ENCODE data around the gene APOL6. TPM values are rescaled to one million over a fixed set of nuclear protein-coding genes. Genes with fewer than 3 reads are reported as not detected.

Gene APOL6
- total RNA-seq, 2 donors from 2014 or later = 15.3 to 26.5 TPM

- H3K4me1 ChIP-seq (ENCODE audit: control insufficient read depth in 1 of 2, low read depth in 2 of 2) = no peaks in the 10 kb centered on the region
- no peak overlapping the region for H3K4me3 ChIP-seq
- TF ChIP-seq, protein P1, sequence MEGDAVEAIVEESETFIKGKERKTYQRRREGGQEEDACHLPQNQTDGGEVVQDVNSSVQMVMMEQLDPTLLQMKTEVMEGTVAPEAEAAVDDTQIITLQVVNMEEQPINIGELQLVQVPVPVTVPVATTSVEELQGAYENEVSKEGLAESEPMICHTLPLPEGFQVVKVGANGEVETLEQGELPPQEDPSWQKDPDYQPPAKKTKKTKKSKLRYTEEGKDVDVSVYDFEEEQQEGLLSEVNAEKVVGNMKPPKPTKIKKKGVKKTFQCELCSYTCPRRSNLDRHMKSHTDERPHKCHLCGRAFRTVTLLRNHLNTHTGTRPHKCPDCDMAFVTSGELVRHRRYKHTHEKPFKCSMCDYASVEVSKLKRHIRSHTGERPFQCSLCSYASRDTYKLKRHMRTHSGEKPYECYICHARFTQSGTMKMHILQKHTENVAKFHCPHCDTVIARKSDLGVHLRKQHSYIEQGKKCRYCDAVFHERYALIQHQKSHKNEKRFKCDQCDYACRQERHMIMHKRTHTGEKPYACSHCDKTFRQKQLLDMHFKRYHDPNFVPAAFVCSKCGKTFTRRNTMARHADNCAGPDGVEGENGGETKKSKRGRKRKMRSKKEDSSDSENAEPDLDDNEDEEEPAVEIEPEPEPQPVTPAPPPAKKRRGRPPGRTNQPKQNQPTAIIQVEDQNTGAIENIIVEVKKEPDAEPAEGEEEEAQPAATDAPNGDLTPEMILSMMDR (IDR thresholded peaks at IDR 0.05) = no peak
- ATAC-seq (ENCODE audit: insufficient number of reproducible peaks, low FRiP score, low read depth) (no peak), DNase-seq (ENCODE audit: low spot score) (no peak)
- no peaks in the 10 kb centered on the region for H3K9me3 ChIP-seq
- no peaks in the 10 kb centered on the region for H3K36me3 ChIP-seq
- H3K27me3 ChIP-seq (replicated peaks; ENCODE audit: insufficient read depth) = no peaks in the 10 kb centered on the region
- H3K27ac ChIP-seq = no peak overlapping the region
Measured at GRCh38 chr22:35611891-35612576, 36.2 kb upstream of the APOL6 start.

GRCh38 chr22:35612903-35613302 lies 35.3 kb upstream of the APOL6 start:
- DNase-seq (ENCODE audit: low spot score) (no peak), ATAC-seq (ENCODE audit: insufficient number of reproducible peaks, low FRiP score, low read depth) (no peak)
- Histone ChIP-seq H3K4me1 (ENCODE audit: control insufficient read depth in 1 of 2, low read depth in 2 of 2) (no peaks in the 10 kb centered on the region), H3K27ac (no peak overlapping the region), H3K9me3 (no peaks in the 10 kb centered on the region), H3K36me3 (no peaks in the 10 kb centered on the region), H3K27me3 (replicated peaks; ENCODE audit: insufficient read depth) (no peaks in the 10 kb centered on the region), H3K4me3 (no peak overlapping the region)
- TF ChIP-seq, protein P1 (IDR thresholded peaks at IDR 0.05) = no peak

GRCh38 chr22:35614404-35614803 lies 33.8 kb upstream of the APOL6 start:
- no peak for ATAC-seq (ENCODE audit: insufficient number of reproducible peaks, low FRiP score, low read depth)
- no peak overlapping the region for H3K27ac ChIP-seq
- TF ChIP-seq, protein P1 (IDR thresholded peaks at IDR 0.05) = no peak

GRCh38 chr22:35615156-35615555 lies 33.1 kb upstream of the APOL6 start:
- no peaks in the 10 kb centered on the region for H3K9me3 ChIP-seq
- no peak overlapping the region for H3K27ac ChIP-seq
- H3K4me3 ChIP-seq = no peak overlapping the region
- H3K4me1 ChIP-seq (ENCODE audit: control insufficient read depth in 1 of 2, low read depth in 2 of 2) = no peaks in the 10 kb centered on the region
- DNase-seq (ENCODE audit: low spot score) (no peak), ATAC-seq (ENCODE audit: insufficient number of reproducible peaks, low FRiP score, low read depth) (no peak)
- TF ChIP-seq, protein P1 (IDR thresholded peaks at IDR 0.05) = no peak
- H3K36me3 ChIP-seq = no peaks in the 10 kb centered on the region
- H3K27me3 ChIP-seq (replicated peaks; ENCODE audit: insufficient read depth) = no peaks in the 10 kb centered on the region

More at GRCh38 chr22:35614404-35614803, 33.8 kb upstream of the APOL6 start:
- H3K4me3 ChIP-seq = no peak overlapping the region
- DNase-seq (ENCODE audit: low spot score) = no peak
- no peaks in the 10 kb centered on the region for H3K4me1 ChIP-seq (ENCODE audit: control insufficient read depth in 1 of 2, low read depth in 2 of 2)
- no peaks in the 10 kb centered on the region for H3K27me3 ChIP-seq (replicated peaks; ENCODE audit: insufficient read depth)
- no peaks in the 10 kb centered on the region for H3K36me3 ChIP-seq
- H3K9me3 ChIP-seq = no peaks in the 10 kb centered on the region

DNA sequence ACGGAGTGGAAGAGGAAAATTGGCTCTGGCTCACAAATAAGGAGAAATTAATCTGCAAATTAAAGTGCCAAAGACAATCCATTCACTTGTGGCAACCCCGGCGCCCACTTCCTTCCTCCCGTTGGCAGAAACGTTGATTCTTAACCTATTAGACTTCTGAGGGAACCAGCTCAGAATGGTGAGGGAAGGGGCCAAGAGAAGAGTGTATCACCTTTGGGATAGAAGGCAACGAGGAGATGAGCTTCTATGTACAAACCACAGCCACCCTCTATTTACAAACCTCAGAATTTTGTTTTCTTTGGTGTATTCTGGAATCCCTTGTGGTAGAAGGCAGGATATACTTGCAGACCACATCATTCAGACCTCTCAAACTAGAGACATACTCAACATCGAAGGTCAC lies 32.2 kb upstream of the APOL6 start:
- Histone ChIP-seq H3K4me3 (no peak overlapping the region), H3K27me3 (replicated peaks; ENCODE audit: insufficient read depth) (no peaks in the 10 kb centered on the region), H3K9me3 (no peaks in the 10 kb centered on the region), H3K4me1 (ENCODE audit: control insufficient read depth in 1 of 2, low read depth in 2 of 2) (peaks cover 0 to 4% of the 10 kb centered on the region in 2 donors), H3K36me3 (no peaks in the 10 kb centered on the region), H3K27ac (no peak overlapping the region)
- TF ChIP-seq, protein P1 (IDR thresholded peaks at IDR 0.05) = no peak
- ATAC-seq (ENCODE audit: insufficient number of reproducible peaks, low FRiP score, low read depth) (no peak), DNase-seq (ENCODE audit: low spot score) (no peak)
